HG03159 (cell line): ENCODE measurements around the gene GPC1.

Experiments
- ATAC-seq: cut with Tn5 transposase; IDR thresholded peaks from one replicate; pipeline ENCODE4 v1.9.1; 2021; ENCODE audit warnings: mild to moderate bottlenecking, moderate library complexity; ENCODE audit not compliant: unreplicated experiment

Gene GPC1

GRCh38 chr2:240511351-240512108 is 76.1 kb downstream of the GPC1 start:
- ATAC-seq = no peak

- no peak for ATAC-seq
Measured at GRCh38 chr2:240512109-240512485, 76.6 kb downstream of the GPC1 start.

GRCh38 chr2:240512666-240513535 is 77.4 kb downstream of the GPC1 start:
- ATAC-seq = no peak

- ATAC-seq = peak; percentile 96
Measured at GRCh38 chr2:240513549-240514287, 78.3 kb downstream of the GPC1 start.

- ATAC-seq = no peak
Measured at GRCh38 chr2:240514631-240515030, 79.2 kb downstream of the GPC1 start.

- no peak for ATAC-seq
Measured at GRCh38 chr2:240517342-240517741, 81.9 kb downstream of the GPC1 start.
